Effector memory CD4-positive, alpha-beta T cell (primary cell): Measurements from ENCODE around the gene NUCB2.

Source experiments
- DNase-seq, 3 donors: peaks; one replicate each; pipeline ENCODE4 v3.0.0-alpha.2; 2020
- H3K27ac ChIP-seq: 2 replicates; pipeline ENCODE4 v1.7.0; 2013; ENCODE audit warnings: mild to moderate bottlenecking, low read length, moderate library complexity; ENCODE audit not compliant: insufficient read depth, poor library complexity, severe bottlenecking
- H3K27me3 ChIP-seq: replicated peaks from 2 replicates; pipeline ENCODE4 v1.7.0; 2013; ENCODE audit warnings: mild to moderate bottlenecking, low read length; ENCODE audit not compliant: insufficient read depth, control insufficient read depth, poor library complexity, severe bottlenecking
- H3K36me3 ChIP-seq: 2 replicates; pipeline ENCODE4 v1.7.0; 2013; ENCODE audit warnings: mild to moderate bottlenecking, low read length, moderate library complexity; ENCODE audit not compliant: control insufficient read depth, insufficient read depth
- H3K4me1 ChIP-seq: 2 replicates; pipeline ENCODE4 v1.7.0; 2013; ENCODE audit warnings: low read length, mild to moderate bottlenecking; ENCODE audit not compliant: control insufficient read depth, insufficient read depth, poor library complexity, severe bottlenecking
- H3K4me3 ChIP-seq: 2 replicates; pipeline ENCODE4 v1.7.0; 2013; ENCODE audit warnings: low read length, low read depth, mild to moderate bottlenecking; ENCODE audit not compliant: insufficient read depth, poor library complexity, severe bottlenecking
- H3K9me3 ChIP-seq: 2 replicates; pipeline ENCODE4 v1.7.0; 2013; ENCODE audit warnings: mild to moderate bottlenecking, low read length, moderate library complexity; ENCODE audit not compliant: control insufficient read depth

The NUCB2 gene

DNA sequence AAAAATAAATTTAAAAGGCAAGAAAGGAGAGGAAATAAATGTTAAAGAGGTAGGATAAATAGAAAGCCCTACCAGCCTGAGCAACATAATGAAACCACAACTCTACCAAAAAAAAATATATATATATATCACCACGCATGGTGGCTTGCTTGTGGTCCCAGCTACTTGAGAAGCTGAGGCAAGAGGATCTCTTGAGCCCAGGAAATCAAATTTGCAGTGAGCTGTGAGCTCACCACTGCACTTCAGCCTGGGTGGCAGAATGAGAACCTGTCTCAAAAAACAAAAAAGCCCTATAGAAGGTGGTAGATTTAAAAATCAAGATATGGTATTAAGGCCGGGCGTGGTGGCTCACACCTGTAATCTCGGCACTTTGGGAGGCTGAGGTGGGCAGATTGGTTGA lies 10.5 kb downstream of the NUCB2 start:
- Histone ChIP-seq H3K4me3 (no peak overlapping the region), H3K4me1 (peaks cover 6% of the 10 kb centered on the region), H3K27ac (no peak overlapping the region), H3K36me3 (peaks cover 4% of the 10 kb centered on the region), H3K27me3 (no peaks in the 10 kb centered on the region), H3K9me3 (no peaks in the 10 kb centered on the region)
- no peak for DNase-seq

DNA sequence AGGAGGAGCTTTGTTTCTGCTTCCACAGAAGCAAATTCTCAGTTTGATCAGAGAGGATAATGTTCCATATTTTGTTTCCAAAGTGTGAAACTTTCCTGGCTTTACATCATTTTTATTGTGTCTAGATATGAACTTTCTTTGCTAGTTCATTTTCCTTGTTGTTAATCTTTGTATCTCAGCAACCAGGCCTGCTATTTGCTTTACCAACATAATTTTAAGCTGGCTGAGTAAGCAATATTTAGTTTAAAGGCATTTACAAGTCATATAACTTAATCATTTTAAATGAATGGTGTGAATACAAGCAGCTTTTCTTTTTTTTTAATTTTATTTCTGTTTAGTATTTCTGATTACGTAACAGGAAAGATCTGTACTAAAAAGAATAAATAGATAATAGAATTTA lies 15.2 kb downstream of the NUCB2 start:
- no peaks in the 10 kb centered on the region for H3K9me3 ChIP-seq
- H3K4me1 ChIP-seq, result no peaks in the 10 kb centered on the region
- no peaks in the 10 kb centered on the region for H3K27me3 ChIP-seq
- no peak overlapping the region for H3K27ac ChIP-seq
- H3K4me3 ChIP-seq, result no peak overlapping the region
- H3K36me3 ChIP-seq, result peaks cover 4% of the 10 kb centered on the region
- DNase-seq, result no peak

DNA sequence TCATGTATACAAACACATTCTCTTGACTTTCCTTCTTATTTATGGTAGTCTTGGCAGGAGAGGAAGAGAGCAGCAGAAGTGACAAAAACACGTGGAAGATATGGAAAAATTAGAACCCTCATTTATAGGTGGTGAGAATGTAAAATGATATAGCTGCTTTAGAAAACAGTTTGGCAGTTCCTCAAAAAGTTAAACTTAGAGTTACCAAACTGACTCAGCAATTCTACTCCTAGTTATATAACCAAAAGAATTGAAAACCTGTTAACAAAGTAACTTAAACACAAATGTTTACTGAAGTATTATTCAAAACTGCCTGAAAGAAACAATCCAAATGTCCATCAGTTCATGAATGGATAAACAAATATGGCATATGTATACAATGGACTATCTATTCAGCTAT lies 16.8 kb downstream of the NUCB2 start:
- Histone ChIP-seq H3K27ac (no peak overlapping the region), H3K4me1 (no peaks in the 10 kb centered on the region), H3K4me3 (no peak overlapping the region), H3K27me3 (no peaks in the 10 kb centered on the region), H3K9me3 (no peaks in the 10 kb centered on the region), H3K36me3 (no peaks in the 10 kb centered on the region)
- no peak for DNase-seq

DNA sequence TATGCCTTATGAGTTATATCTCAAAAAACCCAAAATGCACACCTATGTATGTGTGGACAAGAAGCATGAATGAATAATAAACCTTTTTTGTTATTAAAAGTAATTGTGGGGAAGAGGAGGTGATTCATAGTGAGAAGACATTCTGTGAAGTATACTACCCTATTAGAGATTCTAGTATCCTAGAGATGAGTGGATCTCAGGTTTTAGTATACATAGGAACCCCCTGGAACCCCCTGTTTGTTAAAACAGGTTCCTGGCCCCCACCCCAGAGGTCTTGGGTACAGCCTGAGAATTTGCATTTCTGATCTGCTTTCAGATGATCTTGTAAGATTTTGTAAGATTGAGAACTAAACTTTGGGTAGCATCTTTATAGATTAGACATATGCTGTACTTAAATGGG lies 17.5 kb downstream of the NUCB2 start:
- DNase-seq, result no peak
- no peaks in the 10 kb centered on the region for H3K27me3 ChIP-seq

DNA sequence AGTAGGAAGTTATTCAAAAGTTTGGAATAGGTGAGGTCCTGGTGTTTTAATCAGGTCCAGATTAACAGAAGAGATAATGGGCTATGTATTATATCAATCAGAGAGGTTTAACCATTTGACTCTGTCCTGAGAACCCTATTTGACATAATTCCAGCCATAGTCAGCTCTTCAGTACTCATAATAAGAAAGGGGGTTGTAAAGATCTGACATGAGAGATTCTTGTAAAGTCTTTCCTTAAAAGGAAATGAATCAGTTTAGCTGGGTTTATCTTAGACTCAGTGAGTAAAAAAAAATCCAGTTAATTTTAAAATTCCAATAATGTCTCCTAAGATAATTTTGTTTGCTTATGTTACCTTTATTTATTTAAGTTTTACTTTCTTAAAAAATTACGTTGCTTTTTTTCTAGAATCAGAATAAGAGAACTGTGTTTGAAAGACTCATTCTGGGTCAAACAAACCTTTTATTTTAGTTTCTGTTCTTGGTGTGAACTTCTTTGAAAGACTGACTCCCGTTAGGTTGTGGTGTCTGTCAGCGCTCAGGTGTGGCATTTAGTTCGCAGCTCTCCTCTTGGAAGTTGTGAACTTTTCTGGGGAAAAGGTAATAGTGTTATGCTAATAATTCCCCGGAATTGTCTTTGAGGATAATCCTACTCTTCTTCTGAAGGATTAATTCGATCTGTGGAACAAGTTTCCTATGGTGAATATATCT lies 20.5 kb downstream of the NUCB2 start:
- DNase-seq, result no peak
- H3K9me3 ChIP-seq, result no peaks in the 10 kb centered on the region
- H3K4me1 ChIP-seq, result no peaks in the 10 kb centered on the region
- no peak overlapping the region for H3K4me3 ChIP-seq
- H3K36me3 ChIP-seq, result no peaks in the 10 kb centered on the region
- H3K27me3 ChIP-seq, result no peaks in the 10 kb centered on the region
- H3K27ac ChIP-seq, result no peak overlapping the region

More for the DNA sequence above, 17.5 kb downstream of the NUCB2 start:
- no peaks in the 10 kb centered on the region for H3K4me1 ChIP-seq
- no peaks in the 10 kb centered on the region for H3K36me3 ChIP-seq
- H3K27ac ChIP-seq, result no peak overlapping the region
- no peaks in the 10 kb centered on the region for H3K9me3 ChIP-seq
- H3K4me3 ChIP-seq, result no peak overlapping the region

DNA sequence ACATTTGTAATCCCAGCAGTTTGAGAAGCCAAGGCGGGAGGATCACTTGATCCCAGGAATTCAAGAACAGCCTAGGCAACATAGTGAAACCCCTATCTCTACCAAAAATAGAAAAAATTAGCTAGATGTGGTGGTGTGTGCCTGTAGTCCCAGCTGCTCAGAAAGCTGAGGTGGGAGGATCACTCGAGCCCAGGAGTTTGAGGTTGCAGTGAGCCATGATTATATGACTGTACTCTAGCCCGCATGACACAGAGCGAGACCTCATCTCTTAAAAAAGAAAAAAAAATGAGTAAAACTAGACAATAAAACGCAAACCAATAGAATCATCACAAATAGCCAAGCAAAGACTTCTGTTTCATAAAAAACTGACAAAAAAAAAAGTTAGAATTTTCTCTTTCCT lies 21.8 kb downstream of the NUCB2 start:
- Histone ChIP-seq H3K36me3 (no peaks in the 10 kb centered on the region), H3K4me1 (no peaks in the 10 kb centered on the region), H3K4me3 (no peak overlapping the region), H3K9me3 (no peaks in the 10 kb centered on the region), H3K27me3 (no peaks in the 10 kb centered on the region), H3K27ac (no peak overlapping the region)
- no peak for DNase-seq

DNA sequence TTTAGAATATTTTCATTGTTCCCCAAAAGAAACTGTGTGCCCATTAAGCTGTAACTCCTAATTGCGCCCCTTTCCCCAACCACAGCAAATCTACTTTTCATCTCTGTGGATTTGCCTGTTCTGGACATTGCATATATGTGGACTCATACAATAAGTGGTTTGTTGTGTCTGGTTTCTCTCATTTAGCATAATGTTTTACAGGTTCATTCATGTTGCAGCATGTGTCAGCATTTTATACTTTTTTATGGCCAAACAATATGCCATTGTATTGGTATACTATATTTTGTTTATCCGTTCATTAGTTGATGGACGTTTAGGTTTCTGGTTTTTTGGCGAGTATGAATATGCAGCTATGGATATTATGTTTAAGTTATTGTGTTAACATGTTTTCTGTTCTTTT lies 23.8 kb downstream of the NUCB2 start:
- H3K27ac ChIP-seq, result no peak overlapping the region
- no peaks in the 10 kb centered on the region for H3K9me3 ChIP-seq
- no peaks in the 10 kb centered on the region for H3K4me1 ChIP-seq
- no peak overlapping the region for H3K4me3 ChIP-seq
- no peaks in the 10 kb centered on the region for H3K27me3 ChIP-seq
- H3K36me3 ChIP-seq, result no peaks in the 10 kb centered on the region
- DNase-seq, result no peak

DNA sequence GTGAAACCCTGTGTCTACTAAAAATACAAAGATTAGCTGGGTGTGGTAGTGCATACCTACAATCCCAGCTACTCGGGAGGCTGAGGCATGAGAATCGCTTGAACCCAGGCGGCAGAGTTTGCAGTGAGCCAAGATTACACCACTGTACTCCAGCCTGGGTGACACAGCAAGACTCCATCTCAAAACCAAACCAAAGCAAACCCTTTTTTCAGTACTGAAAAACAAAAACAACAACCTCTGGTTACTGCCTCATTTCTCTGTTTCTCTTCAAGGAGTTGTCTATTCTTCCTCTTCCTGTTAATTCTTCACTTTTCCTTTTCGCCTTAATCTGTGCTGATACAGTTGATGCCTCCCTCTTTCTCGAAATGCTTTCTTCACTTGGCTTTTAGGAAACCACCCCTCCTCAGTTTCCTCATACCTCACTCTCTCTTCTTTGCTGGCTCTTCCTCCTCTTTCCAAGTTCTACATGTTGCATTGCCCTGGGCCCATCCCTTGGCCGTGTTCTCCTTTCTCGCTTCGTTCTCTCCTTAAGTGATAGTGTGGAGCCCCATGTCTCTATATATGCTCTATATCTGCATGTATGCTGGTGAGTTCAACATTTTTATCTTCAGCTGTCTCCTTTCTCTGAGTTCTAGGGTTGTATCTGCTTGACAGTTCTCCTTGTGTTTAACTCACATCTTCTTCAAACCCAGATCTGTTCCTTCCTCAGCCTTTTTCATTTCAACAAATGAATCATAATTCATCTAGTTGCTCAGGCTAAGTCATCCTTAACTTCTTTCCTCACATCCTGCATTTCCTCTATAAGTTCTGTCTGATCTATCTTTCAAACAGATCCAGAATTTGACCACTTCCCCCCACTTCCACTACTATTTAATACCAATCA lies 37.1 kb downstream of the NUCB2 start:
- DNase-seq, result no peak
- Histone ChIP-seq H3K27me3 (no peaks in the 10 kb centered on the region), H3K27ac (no peak overlapping the region), H3K9me3 (no peaks in the 10 kb centered on the region), H3K4me3 (no peak overlapping the region), H3K36me3 (no peaks in the 10 kb centered on the region), H3K4me1 (no peaks in the 10 kb centered on the region)

DNA sequence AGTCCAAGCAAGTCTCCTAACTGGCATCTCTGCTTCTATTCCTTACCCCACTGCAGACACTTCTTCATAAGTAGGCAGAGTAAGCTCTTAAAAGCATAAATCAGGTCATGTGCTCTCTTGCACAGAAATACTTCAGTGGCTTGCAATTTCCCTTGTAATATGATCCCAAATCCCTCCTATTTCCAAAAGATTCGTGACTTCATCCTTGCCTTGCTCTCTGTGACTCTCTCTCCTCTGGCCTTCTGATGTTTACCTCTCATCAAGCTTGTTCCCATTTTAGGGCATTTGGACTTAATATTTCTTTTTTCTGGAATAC lies 37.7 kb downstream of the NUCB2 start:
- Histone ChIP-seq H3K36me3 (no peaks in the 10 kb centered on the region), H3K27ac (no peak overlapping the region), H3K9me3 (no peaks in the 10 kb centered on the region), H3K4me3 (no peak overlapping the region), H3K4me1 (no peaks in the 10 kb centered on the region), H3K27me3 (no peaks in the 10 kb centered on the region)
- DNase-seq, result no peak

DNA sequence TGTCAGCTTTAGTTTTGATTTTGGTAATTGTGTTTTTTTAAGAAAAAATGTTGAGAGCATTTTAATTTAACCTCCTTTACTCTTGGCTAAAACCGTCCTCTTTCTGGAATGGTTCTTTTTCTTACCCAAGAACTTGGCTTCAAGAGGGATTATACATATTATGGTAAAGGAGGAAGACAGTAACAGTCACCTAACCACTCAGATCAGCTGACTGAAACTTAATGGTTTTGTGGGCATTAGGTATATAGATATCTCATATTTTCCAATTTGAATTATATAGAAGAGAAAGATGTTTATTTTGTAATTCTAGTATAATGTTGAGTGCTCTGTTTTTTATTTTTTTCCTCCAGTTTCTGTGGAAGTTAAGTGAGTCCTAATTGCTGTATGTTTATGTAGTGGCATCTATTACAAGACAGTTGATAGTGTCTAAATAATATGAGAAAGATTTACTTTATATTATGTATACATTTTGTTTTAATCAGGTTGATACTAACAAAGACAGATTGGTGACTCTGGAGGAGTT lies 38.4 kb downstream of the NUCB2 start:
- Histone ChIP-seq H3K36me3 (peaks cover 3% of the 10 kb centered on the region), H3K4me1 (no peaks in the 10 kb centered on the region), H3K4me3 (no peak overlapping the region), H3K27me3 (no peaks in the 10 kb centered on the region), H3K27ac (no peak overlapping the region), H3K9me3 (no peaks in the 10 kb centered on the region)
- DNase-seq, result no peak
